PFSK-1 (cell line): Measurements from ENCODE around the gene MANSC4.

Experiments
- FOXP2 ChIP-seq: optimal IDR thresholded peaks from 2 replicates; pipeline ENCODE3; 2011; ENCODE audit warnings: borderline replicate concordance, control low read depth, inconsistent platforms; ENCODE audit not compliant: insufficient read depth; ENCODE audit errors: extremely low read length, extremely low read depth
- POLR2AphosphoS5 ChIP-seq: IDR thresholded peaks from 2 replicates; pipeline ENCODE4 v1.6.1; 2012; ENCODE audit warnings: low read depth, mild to moderate bottlenecking, control low read depth, low read length, moderate library complexity
- SIN3A ChIP-seq: IDR thresholded peaks from 2 replicates; pipeline ENCODE4 v1.6.1; 2012; ENCODE audit warnings: mild to moderate bottlenecking, low read length, moderate library complexity, borderline replicate concordance; ENCODE audit not compliant: insufficient read depth
- TAF1 ChIP-seq: IDR thresholded peaks from 2 replicates; pipeline ENCODE4 v1.6.1; 2012; ENCODE audit warnings: low read length, control low read depth, borderline replicate concordance; ENCODE audit not compliant: insufficient read depth
- TF ChIP-seq, protein P1 (sequence below), 2 experiments: IDR thresholded peaks; 2 replicates each; pipeline versions ENCODE4 v1.6.1 to v1.8.0; 2011 to 2012; ENCODE audit warnings: low read depth in 2 of 2, low read length in 2 of 2, control low read depth in 1 of 2, inconsistent platforms in 1 of 2, mild to moderate bottlenecking in 1 of 2, moderate library complexity in 1 of 2; ENCODE audit not compliant: insufficient read depth in 1 of 2

The MANSC4 gene

DNA sequence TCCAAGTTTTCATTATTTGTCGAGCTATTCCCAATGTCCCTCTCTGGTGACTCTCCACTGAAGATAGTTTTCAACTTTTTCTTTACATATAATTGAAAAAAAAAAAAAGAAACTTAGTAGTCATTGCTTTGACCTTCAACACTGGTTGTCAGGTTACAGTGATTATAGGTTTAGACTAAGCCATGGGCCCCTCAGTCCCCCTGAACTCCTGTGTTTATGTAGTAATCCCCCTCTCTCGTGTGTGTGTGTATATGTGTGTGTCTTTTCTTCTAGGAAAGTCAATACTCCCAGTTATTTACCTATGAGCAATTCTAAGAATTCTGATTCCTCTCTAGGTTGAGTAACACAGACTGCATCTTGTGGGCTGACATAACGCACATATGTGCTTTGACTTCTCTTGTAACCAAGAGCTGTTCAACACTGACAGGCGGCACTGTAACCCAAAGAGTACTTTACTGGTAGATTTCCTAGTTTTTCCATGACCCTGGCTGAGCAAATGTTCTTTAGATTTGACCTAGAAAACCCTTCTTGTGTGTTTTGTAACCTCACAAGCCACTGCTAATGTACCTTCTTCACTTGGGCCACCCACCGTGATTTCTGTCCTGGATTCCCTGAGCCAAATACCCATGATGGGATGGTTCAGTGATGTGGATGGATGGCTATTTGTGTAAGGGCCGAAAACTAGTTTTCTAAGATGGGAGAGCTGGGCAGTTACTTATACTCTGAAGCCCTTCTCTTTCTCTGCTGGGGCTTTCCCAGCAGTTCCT lies 15.0 kb upstream of the MANSC4 start:
- TF ChIP-seq FOXP2 (no peak), TAF1 (no peak), POLR2AphosphoS5 (no peak), SIN3A (no peak)
- TF ChIP-seq, protein P1, sequence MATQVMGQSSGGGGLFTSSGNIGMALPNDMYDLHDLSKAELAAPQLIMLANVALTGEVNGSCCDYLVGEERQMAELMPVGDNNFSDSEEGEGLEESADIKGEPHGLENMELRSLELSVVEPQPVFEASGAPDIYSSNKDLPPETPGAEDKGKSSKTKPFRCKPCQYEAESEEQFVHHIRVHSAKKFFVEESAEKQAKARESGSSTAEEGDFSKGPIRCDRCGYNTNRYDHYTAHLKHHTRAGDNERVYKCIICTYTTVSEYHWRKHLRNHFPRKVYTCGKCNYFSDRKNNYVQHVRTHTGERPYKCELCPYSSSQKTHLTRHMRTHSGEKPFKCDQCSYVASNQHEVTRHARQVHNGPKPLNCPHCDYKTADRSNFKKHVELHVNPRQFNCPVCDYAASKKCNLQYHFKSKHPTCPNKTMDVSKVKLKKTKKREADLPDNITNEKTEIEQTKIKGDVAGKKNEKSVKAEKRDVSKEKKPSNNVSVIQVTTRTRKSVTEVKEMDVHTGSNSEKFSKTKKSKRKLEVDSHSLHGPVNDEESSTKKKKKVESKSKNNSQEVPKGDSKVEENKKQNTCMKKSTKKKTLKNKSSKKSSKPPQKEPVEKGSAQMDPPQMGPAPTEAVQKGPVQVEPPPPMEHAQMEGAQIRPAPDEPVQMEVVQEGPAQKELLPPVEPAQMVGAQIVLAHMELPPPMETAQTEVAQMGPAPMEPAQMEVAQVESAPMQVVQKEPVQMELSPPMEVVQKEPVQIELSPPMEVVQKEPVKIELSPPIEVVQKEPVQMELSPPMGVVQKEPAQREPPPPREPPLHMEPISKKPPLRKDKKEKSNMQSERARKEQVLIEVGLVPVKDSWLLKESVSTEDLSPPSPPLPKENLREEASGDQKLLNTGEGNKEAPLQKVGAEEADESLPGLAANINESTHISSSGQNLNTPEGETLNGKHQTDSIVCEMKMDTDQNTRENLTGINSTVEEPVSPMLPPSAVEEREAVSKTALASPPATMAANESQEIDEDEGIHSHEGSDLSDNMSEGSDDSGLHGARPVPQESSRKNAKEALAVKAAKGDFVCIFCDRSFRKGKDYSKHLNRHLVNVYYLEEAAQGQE (IDR thresholded peaks at IDR 0.05; ENCODE audit: insufficient read depth in 1 of 2, low read depth in 2 of 2, low read length in 2 of 2): no peak

DNA sequence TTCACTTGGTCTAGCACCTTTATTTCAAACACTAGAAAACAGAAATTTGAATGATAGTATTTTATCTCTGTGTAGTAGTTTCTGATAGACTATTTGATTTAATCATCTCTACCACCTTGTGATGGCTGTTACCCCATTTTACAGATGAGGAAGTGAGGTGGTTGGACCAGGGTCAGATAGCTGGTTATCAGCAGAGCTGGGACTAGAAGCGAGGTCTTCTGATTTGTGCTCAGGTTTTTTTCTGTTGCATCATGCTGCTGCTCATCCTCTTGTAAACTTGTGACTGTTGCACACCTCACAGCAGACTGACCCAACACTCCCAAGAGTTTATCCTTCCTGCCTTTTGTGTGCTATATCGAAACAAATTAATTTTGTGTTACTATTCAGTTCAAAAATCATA lies 10.1 kb upstream of the MANSC4 start:
- TF ChIP-seq POLR2AphosphoS5 (no peak), SIN3A (no peak), TAF1 (no peak), FOXP2 (no peak)
- TF ChIP-seq, protein P1 (IDR thresholded peaks at IDR 0.05; ENCODE audit: insufficient read depth in 1 of 2, low read depth in 2 of 2, low read length in 2 of 2): no peak

- TF ChIP-seq TAF1: no peak
- TF ChIP-seq, protein P1 (IDR thresholded peaks at IDR 0.05; ENCODE audit: insufficient read depth in 1 of 2, low read depth in 2 of 2, low read length in 2 of 2): no peak
- TF ChIP-seq FOXP2: no peak
- TF ChIP-seq SIN3A: no peak
- TF ChIP-seq POLR2AphosphoS5: no peak
Measured at GRCh38 chr12:27787559-27787958, 7.5 kb upstream of the MANSC4 start.

- TF ChIP-seq FOXP2: no peak
- TF ChIP-seq, protein P1 (IDR thresholded peaks at IDR 0.05; ENCODE audit: insufficient read depth in 1 of 2, low read depth in 2 of 2, low read length in 2 of 2): no peak
- TF ChIP-seq TAF1: no peak
- no peak for TF ChIP-seq SIN3A
- TF ChIP-seq POLR2AphosphoS5: no peak
Measured at GRCh38 chr12:27785882-27786570, 6.0 kb upstream of the MANSC4 start.
